ENCODE measurements around the gene MICOS13. TPM values are rescaled to one million over a fixed set of nuclear protein-coding genes. Genes with fewer than 3 reads are reported as not detected.

Gene MICOS13
- total RNA-seq: 10 to 100 TPM; 43.6 to 65.5 (median 54.1) TPM

DNA sequence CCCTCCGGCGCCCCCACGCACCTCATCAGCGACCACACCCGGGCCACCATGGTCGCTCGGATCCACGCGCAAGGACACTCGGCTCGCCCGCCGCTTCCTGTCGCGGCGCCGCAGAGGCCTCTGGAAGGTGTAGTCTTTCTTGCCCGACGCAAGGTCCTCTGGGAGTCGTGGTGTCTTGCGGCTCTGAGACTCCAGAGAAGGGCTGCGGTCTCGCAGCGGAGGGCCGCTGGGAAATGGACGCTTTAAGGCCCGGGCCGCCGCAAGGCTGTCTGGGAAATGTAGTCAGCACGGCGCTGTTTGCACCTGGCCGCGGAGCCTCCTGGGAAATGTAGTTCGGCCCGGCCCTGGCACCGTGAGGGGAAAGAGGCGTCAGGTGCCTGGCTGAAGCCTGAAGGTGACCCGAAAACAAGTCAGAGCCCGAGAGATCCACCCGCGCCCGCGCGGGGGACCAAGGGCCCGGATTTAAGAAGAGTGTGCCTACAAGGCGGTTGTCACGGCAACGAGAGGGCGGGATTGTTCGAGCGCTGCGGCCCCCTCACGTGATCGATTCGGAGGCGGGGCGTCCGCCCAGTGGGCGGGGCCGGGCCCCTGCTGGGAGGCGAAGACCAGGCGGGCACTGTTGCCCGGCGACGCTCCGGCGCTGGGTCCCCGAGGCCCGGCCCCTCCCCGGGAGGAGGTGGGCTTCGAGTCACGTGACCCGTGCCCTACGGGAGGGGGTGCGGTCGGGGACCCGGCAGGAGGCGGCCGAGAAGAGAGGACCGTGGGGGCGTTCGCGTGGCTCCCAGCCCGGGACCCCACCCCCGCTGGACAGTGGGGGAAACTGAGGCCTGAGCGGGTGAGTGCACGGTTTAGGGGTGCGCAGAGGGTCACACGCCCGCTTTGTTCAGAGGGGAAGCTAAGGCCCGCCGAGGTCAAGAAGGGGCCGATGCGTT is at the start of gene MICOS13, which contains the start of gene HSD11B1L:
TSS of gene MICOS13 (minus strand) at position 80 of the 932 bp plus-strand sequence. CDS start at position 50, 30 bp downstream.
TSS of gene HSD11B1L (plus strand) at position 591 of the 932 bp plus-strand sequence. CDS start 3,806 bp downstream, outside the sequence.
- peak; percentile 99 for DNase-seq (ENCODE audit: low spot score in 2 of 2)
- TF ChIP-seq CTCF (IDR thresholded peaks at IDR 0.05) (no peak), POLR2A (IDR thresholded peaks at IDR 0.05) (no peak)
- intact Hi-C loops (cut with DNase I; ENCODE audit: low total_unique reads): loop anchor here (10.0 kb wide), 1 partner anchor 636 kb away; no protein-coding TSS in a partner anchor
- peak within 1 kb of the TSS; percentile 97 for H3K4me3 ChIP-seq (ENCODE audit: low read depth, poor library complexity, severe bottlenecking)
- WGBS, 2 donors: 1% methylated on average over 61 to 85 of the region's 94 CpGs

GRCh38 chr19:5727453-5728050 is 47.2 kb upstream of the MICOS13 start:
- intact Hi-C loops (cut with DNase I; ENCODE audit: low total_unique reads): no loop called here
- H3K4me3 ChIP-seq (ENCODE audit: low read depth, poor library complexity, severe bottlenecking): no peak overlapping the region
- no peak for DNase-seq (ENCODE audit: low spot score in 2 of 2)
- 92 to 98% methylated on average over 4 of the region's 4 CpGs for WGBS, 2 donors
- TF ChIP-seq POLR2A (IDR thresholded peaks at IDR 0.05) (no peak), CTCF (IDR thresholded peaks at IDR 0.05) (no peak)

DNA sequence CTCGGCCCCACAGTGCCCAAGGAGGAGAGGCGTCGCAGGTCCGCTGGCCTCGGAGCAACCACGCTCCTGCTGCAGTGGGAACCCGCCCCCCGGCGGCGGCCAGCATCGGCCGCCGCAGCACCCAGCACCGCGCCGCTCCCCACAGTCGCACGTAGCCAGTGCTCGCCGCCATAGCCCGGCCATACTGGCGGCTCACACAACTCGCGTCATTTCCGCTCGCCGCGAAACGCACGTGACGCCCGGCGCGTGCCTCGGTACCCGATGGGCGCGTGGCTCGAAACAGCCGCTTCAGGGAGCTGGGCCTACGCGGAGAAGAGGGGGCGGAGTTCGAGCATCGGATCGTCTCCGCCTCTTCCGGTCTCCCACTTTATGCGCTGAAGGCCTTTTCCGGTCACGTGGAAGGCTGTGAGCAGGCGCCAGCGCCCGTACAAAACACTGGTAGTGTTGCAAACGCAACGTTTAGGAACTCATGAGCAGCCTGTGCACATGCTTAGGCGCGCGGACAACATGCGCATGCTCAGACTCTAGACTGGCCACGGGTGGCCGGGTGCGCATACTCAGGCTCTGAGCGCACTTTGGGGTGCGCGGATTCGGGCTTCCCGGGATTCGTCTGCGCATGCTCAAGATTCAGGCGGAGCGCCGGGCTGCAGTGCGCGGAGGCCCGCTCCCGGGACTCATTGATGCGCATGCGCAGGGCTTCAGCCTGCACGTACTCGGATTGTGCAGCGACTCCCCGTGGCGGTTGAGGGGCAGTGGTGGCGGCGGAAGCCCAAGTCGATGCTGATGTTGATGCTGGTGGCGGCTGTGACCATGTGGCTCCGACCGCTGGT is 39.9 kb upstream of the MICOS13 start, which contains the start of the genes CATSPERD and LONP1:
TSS of gene CATSPERD (plus strand) at position 677 of the 830 bp plus-strand sequence. CDS start at position 778, 101 bp downstream.
TSS of gene LONP1 (minus strand) at position 186 of the 830 bp plus-strand sequence. CDS start at position 172, 14 bp downstream.
- DNase-seq (ENCODE audit: low spot score in 2 of 2): peak; percentile 97 to 99
- TF ChIP-seq CTCF (IDR thresholded peaks at IDR 0.05) (peak in 1 of 3 donors; percentile 98), POLR2A (IDR thresholded peaks at IDR 0.05) (peak in 1 of 2 donors; percentile 70)
- intact Hi-C loops (cut with DNase I; ENCODE audit: low total_unique reads): no loop called here
- H3K4me3 ChIP-seq (ENCODE audit: low read depth, poor library complexity, severe bottlenecking): peak within 1 kb of the TSS; percentile 99
- WGBS, 2 donors: 1% methylated on average over 54 to 60 of the region's 90 CpGs

- intact Hi-C loops (cut with DNase I; ENCODE audit: low total_unique reads): no loop called here
These were observed 39.1 kb upstream of the MICOS13 start for GRCh38 chr19:5719274-5719960.

More at GRCh38 chr19:5719274-5719960, 39.1 kb upstream of the MICOS13 start:
- 0% methylated on average over 38 to 48 of the region's 58 CpGs for WGBS, 2 donors
- peak overlapping the region; percentile 99 for H3K4me3 ChIP-seq (ENCODE audit: low read depth, poor library complexity, severe bottlenecking)
- TF ChIP-seq POLR2A (IDR thresholded peaks at IDR 0.05) (no peak), CTCF (IDR thresholded peaks at IDR 0.05) (no peak)
- peak; percentile 34 to 91 for DNase-seq (ENCODE audit: low spot score in 2 of 2)
